Measurements from ENCODE around the gene TTC6. TPM values are rescaled to one million over a fixed set of nuclear protein-coding genes. Genes with fewer than 3 reads are reported as not detected.

The TTC6 gene
- total and polyA plus RNA-seq, 8 donors: 3.2 to 16.7 (median 13.9) TPM

DNA sequence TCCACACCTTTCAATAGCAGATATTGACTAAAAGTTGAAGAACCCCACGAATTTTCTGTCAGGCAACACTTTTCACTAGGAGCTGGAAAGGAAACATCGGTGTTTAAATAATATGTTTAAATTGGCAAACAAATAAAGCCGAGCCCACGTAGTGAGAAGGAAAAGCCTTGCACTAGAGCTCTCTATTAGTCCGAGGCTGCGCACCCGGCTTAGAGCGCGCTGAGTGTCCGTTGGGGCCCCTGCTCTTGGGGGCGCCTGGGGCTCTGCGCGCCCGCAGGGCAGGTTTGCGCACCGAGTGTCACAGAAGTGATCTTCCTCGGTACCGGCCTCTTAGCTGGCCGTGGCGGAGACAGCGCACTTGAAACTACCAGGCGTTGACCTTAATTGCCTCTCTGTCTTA is 6.4 kb downstream of the TTC6 start:
- H3K4me3 ChIP-seq: no peak overlapping the region
- ATAC-seq (no peak), DNase-seq (no peak)
- no peak for TF ChIP-seq CTCF (IDR thresholded peaks at IDR 0.05)
- H3K36me3 ChIP-seq: no peaks in the 10 kb centered on the region
- H3K27ac ChIP-seq: no peak overlapping the region
- H3K27me3 ChIP-seq: peaks cover 71 to 96% of the 10 kb centered on the region in 2 donors
- intact Hi-C loops (cut with DNase I): no loop called here
- no peaks in the 10 kb centered on the region for H3K9me3 ChIP-seq
- peaks cover 0 to 12% of the 10 kb centered on the region in 2 donors for H3K4me1 ChIP-seq

- H3K4me3 ChIP-seq: no peak overlapping the region
- intact Hi-C loops (cut with DNase I): no loop called here
- H3K36me3 ChIP-seq: no peaks in the 10 kb centered on the region
- H3K27ac ChIP-seq: no peak overlapping the region
- H3K4me1 ChIP-seq: peaks cover 0 to 12% of the 10 kb centered on the region in 2 donors
- H3K9me3 ChIP-seq: no peaks in the 10 kb centered on the region
- ATAC-seq (no peak), DNase-seq (no peak)
- no peak for TF ChIP-seq CTCF (IDR thresholded peaks at IDR 0.05)
- peaks cover 61 to 87% of the 10 kb centered on the region in 2 donors for H3K27me3 ChIP-seq
Measured at GRCh38 chr14:37602605-37603453, 7.4 kb downstream of the TTC6 start.

DNA sequence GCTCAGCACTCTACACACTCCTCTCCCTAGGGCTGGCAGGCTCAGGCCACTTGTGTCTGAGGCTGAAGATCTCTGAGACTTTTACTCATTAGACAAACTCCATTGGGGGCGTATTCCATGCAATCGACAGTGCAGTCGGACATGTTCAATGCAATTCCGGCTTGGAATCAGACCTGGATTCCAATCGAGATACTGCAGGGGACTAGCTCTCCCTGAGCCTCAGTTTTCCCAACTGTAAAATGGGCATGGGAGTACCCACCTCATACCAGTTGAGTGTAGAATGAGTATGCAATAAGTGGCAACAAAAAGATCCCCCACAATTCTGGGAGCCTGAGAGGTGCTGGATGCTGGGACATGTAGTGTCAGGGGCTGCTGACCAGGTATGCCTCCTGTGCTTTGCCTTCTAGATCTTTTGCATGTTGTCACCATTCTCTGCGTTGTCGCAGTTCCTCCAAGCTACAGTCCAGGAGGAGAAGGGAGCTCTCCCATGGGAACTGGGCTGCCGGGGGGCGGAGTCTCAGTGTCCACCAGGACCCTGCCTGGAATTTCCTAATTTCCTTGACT is 8.3 kb downstream of the TTC6 start:
- Histone ChIP-seq H3K27ac (no peak overlapping the region), H3K36me3 (no peaks in the 10 kb centered on the region), H3K4me1 (peaks cover 0 to 7% of the 10 kb centered on the region in 2 donors), H3K9me3 (no peaks in the 10 kb centered on the region), H3K4me3 (no peak overlapping the region), H3K27me3 (peaks cover 52 to 82% of the 10 kb centered on the region in 2 donors)
- no peak for ATAC-seq
- DNase-seq: no peak
- TF ChIP-seq CTCF (IDR thresholded peaks at IDR 0.05): no peak
- intact Hi-C loops (cut with DNase I): no loop called here

- no peak for DNase-seq
- intact Hi-C loops (cut with DNase I): no loop called here
- H3K4me1 ChIP-seq: no peaks in the 10 kb centered on the region
- peaks cover 34 to 80% of the 10 kb centered on the region in 2 donors for H3K27me3 ChIP-seq
- no peaks in the 10 kb centered on the region for H3K36me3 ChIP-seq
- H3K27ac ChIP-seq: no peak overlapping the region
- peaks cover 0 to 6% of the 10 kb centered on the region in 2 donors for H3K9me3 ChIP-seq
- no peak for TF ChIP-seq CTCF (IDR thresholded peaks at IDR 0.05)
- ATAC-seq: no peak
- no peak overlapping the region for H3K4me3 ChIP-seq
Measured at GRCh38 chr14:37606678-37607077, 11.2 kb downstream of the TTC6 start.

DNA sequence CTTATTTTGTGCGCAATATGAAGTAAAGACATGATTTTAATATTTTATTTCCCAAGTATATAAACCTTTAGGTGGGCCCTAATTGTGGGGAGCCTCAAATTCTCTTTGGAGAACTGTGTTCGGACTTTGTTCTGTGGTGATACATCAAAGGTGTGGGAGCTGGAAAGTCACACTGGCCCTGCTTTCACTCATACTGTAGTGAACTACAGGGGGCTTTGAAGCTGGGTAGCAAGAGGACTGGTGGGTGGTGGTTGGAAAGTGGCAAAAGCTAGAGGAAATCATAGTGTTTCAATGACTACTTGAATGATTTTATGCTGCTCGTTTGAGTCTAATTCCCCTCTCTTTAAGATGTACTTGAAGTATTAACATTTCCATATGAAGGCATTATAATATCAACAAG is 13.2 kb downstream of the TTC6 start:
- TF ChIP-seq CTCF (IDR thresholded peaks at IDR 0.05): no peak
- DNase-seq (no peak), ATAC-seq (no peak)
- Histone ChIP-seq H3K4me3 (no peak overlapping the region), H3K27me3 (peaks cover 16 to 67% of the 10 kb centered on the region in 2 donors), H3K36me3 (no peaks in the 10 kb centered on the region), H3K4me1 (no peaks in the 10 kb centered on the region), H3K9me3 (peaks cover 0 to 22% of the 10 kb centered on the region in 2 donors), H3K27ac (no peak overlapping the region)
- intact Hi-C loops (cut with DNase I): no loop called here
